ENCODE data around the gene MED12.

- TF ChIP-seq, protein P1, sequence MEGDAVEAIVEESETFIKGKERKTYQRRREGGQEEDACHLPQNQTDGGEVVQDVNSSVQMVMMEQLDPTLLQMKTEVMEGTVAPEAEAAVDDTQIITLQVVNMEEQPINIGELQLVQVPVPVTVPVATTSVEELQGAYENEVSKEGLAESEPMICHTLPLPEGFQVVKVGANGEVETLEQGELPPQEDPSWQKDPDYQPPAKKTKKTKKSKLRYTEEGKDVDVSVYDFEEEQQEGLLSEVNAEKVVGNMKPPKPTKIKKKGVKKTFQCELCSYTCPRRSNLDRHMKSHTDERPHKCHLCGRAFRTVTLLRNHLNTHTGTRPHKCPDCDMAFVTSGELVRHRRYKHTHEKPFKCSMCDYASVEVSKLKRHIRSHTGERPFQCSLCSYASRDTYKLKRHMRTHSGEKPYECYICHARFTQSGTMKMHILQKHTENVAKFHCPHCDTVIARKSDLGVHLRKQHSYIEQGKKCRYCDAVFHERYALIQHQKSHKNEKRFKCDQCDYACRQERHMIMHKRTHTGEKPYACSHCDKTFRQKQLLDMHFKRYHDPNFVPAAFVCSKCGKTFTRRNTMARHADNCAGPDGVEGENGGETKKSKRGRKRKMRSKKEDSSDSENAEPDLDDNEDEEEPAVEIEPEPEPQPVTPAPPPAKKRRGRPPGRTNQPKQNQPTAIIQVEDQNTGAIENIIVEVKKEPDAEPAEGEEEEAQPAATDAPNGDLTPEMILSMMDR (IDR thresholded peaks at IDR 0.05) = no peak
- no peak for TF ChIP-seq POLR2AphosphoS5 (IDR thresholded peaks at IDR 0.05)
Observed at GRCh38 chrX:71082822-71083221, 35.6 kb upstream of the MED12 start.

All from breast epithelium (tissue), 3 donors.